WTC11 (cell line): ENCODE data around the gene RANBP17.

Source experiments
- ATF1 ChIP-seq: sonication (generic); formaldehyde crosslinking; IDR thresholded peaks from 2 replicates; pipeline ENCODE4 v1.8.1; 2023; ENCODE audit warnings: mild to moderate bottlenecking, moderate library complexity, missing genetic modification reagents
- CBFB ChIP-seq: sonication (generic); formaldehyde crosslinking; IDR thresholded peaks from 2 replicates; pipeline ENCODE4 v1.8.1; 2022; ENCODE audit warnings: mild to moderate bottlenecking, low read depth, missing genetic modification reagents
- CREB1 ChIP-seq: sonication (generic); formaldehyde crosslinking; IDR thresholded peaks from 2 replicates; pipeline ENCODE4 v1.8.0; 2023; ENCODE audit warnings: mild to moderate bottlenecking, missing genetic modification reagents
- CTCF ChIP-seq: fragments of 200-600 bp; IDR thresholded peaks from 2 replicates; pipeline ENCODE4 v1.8.0; 2022; ENCODE audit warnings: antibody characterized with exemption
- GABPB1 ChIP-seq: sonication (generic); formaldehyde crosslinking; IDR thresholded peaks from 2 replicates; pipeline ENCODE4 v1.8.1; 2023; ENCODE audit warnings: mild to moderate bottlenecking, missing genetic modification reagents
- MAX ChIP-seq: sonication (generic); formaldehyde crosslinking; IDR thresholded peaks from 2 replicates; pipeline ENCODE4 v1.8.0; 2022; ENCODE audit warnings: mild to moderate bottlenecking, missing genetic modification reagents
- NFYB ChIP-seq: sonication (generic); formaldehyde crosslinking; conservative IDR thresholded peaks from 2 replicates; pipeline ENCODE4 v1.8.0; 2022; ENCODE audit warnings: low read depth, missing genetic modification reagents
- PREB ChIP-seq: sonication (generic); formaldehyde crosslinking; IDR thresholded peaks from 2 replicates; pipeline ENCODE4 v1.8.1; 2022; ENCODE audit warnings: mild to moderate bottlenecking, missing genetic modification reagents, moderate library complexity, borderline replicate concordance
- TEAD1 ChIP-seq: sonication (generic); formaldehyde crosslinking; IDR thresholded peaks from 2 replicates; pipeline ENCODE4 v1.8.0; 2022; ENCODE audit warnings: mild to moderate bottlenecking, missing genetic modification reagents
- ZNF512 ChIP-seq: sonication (generic); formaldehyde crosslinking; IDR thresholded peaks from 2 replicates; pipeline ENCODE4 v1.8.1; 2022; ENCODE audit warnings: missing genetic modification reagents, borderline replicate concordance

GRCh38 chr5:171221916-171222315, 360.1 kb downstream of the RANBP17 start:
- TF ChIP-seq CTCF (no peak), MAX (CRISPR knock-in tag) (no peak), TEAD1 (CRISPR knock-in tag) (no peak), ZNF512 (CRISPR knock-in tag) (no peak), GABPB1 (CRISPR knock-in tag) (no peak), NFYB (no peak), CBFB (CRISPR knock-in tag) (no peak), CREB1 (CRISPR knock-in tag) (no peak), PREB (no peak), ATF1 (no peak)
